Thoracic aorta (tissue), 2 donors: ENCODE data around the gene DOK3. TPM values are rescaled to one million over a fixed set of nuclear protein-coding genes. Genes with fewer than 3 reads are reported as not detected.

Experiments
- ATAC-seq: fragments of 150-250 bp; one replicate; pipeline ENCODE4 v1.8.0; 2017; ENCODE audit warnings: low read depth; ENCODE audit not compliant: insufficient number of reproducible peaks, low FRiP score
- DNase-seq: peaks from one replicate; pipeline ENCODE4 v3.0.0-alpha.2; 2020; ENCODE audit warnings: low spot score
- H3K27ac ChIP-seq, 2 donors: fragments of 200-600 bp; sonication (generic); 1 replicate in 1 of 2; 2 replicates in 1 of 2; pipeline ENCODE4 v1.5.1; 2016; ENCODE audit warnings: mild to moderate bottlenecking in 2 of 2, moderate library complexity in 2 of 2
- H3K27me3 ChIP-seq: fragments of 200-600 bp; sonication (generic); replicated peaks from 2 replicates; pipeline ENCODE4 v1.6.0; 2016; ENCODE audit warnings: mild to moderate bottlenecking; ENCODE audit not compliant: insufficient read depth
- H3K36me3 ChIP-seq: fragments of 200-600 bp; sonication (generic); one replicate; pipeline ENCODE4 v1.5.1; 2016
- H3K4me1 ChIP-seq, 2 donors: fragments of 200-600 bp; sonication (generic); 1 replicate in 1 of 2; 2 replicates in 1 of 2; pipeline versions ENCODE4 v1.5.1 to v1.6.0; 2016; ENCODE audit warnings: low read depth in 2 of 2, mild to moderate bottlenecking in 1 of 2; ENCODE audit not compliant: control insufficient read depth in 1 of 2
- H3K4me3 ChIP-seq: fragments of 200-600 bp; sonication (generic); 2 replicates; pipeline ENCODE4 v1.5.1; 2016; ENCODE audit warnings: mild to moderate bottlenecking
- H3K9me3 ChIP-seq: fragments of 200-600 bp; sonication (generic); 2 replicates; pipeline ENCODE4 v1.5.1; 2016
- total RNA-seq, 2 donors: library from RNA; depleted of rRNA; stranded (reverse); fragments of >200 nt; gene quantifications; one replicate each; pipeline versions ENCODE4 v1.1.0 to v1.2.3, GENCODE V29; 2016
- TF ChIP-seq, protein P1 (sequence below): fragments of 200-600 bp; sonication (generic); IDR thresholded peaks from one replicate; pipeline ENCODE4 v1.5.1; 2019; ENCODE audit warnings: antibody characterized with exemption

Gene DOK3
- total RNA-seq, 2 donors from 2014 or later: 20.5 to 35.6 TPM

GRCh38 chr5:177491429-177491945, 18.1 kb downstream of the DOK3 start:
- Histone ChIP-seq H3K4me3 (peak overlapping the region; percentile 90), H3K9me3 (no peaks in the 10 kb centered on the region), H3K27ac (peak overlapping the region; percentile 77 to 100), H3K36me3 (peaks cover 72% of the 10 kb centered on the region), H3K27me3 (no peaks in the 10 kb centered on the region), H3K4me1 (peaks cover 55 to 93% of the 10 kb centered on the region in 2 donors)
- TF ChIP-seq, protein P1, sequence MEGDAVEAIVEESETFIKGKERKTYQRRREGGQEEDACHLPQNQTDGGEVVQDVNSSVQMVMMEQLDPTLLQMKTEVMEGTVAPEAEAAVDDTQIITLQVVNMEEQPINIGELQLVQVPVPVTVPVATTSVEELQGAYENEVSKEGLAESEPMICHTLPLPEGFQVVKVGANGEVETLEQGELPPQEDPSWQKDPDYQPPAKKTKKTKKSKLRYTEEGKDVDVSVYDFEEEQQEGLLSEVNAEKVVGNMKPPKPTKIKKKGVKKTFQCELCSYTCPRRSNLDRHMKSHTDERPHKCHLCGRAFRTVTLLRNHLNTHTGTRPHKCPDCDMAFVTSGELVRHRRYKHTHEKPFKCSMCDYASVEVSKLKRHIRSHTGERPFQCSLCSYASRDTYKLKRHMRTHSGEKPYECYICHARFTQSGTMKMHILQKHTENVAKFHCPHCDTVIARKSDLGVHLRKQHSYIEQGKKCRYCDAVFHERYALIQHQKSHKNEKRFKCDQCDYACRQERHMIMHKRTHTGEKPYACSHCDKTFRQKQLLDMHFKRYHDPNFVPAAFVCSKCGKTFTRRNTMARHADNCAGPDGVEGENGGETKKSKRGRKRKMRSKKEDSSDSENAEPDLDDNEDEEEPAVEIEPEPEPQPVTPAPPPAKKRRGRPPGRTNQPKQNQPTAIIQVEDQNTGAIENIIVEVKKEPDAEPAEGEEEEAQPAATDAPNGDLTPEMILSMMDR: peak; percentile 94
- no peak for DNase-seq
- ATAC-seq: no peak

DNA sequence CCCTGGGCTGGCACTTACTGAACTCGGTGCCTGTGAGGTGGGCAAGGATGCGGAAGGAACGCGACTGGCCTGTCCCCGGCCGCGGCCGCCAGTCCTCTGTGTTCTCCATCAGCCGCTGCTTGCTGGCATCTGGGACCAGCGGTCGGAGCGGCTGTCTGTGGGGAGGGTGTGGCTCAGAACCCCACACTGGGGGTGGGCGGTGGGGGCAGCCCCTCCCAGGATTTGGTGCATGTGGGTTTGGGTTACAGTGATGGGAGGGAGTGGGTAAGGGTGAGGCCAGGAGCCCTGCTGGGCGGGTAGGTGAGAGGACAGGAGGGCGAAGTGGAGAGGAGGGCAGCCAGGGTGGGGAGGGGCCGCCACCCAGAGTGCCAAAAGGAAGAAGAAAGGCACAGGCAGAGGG, 18.6 kb downstream of the DOK3 start:
- H3K27ac ChIP-seq: peak overlapping the region; percentile 77 to 100
- ATAC-seq (no peak), DNase-seq (no peak)
- H3K4me1 ChIP-seq: peaks cover 53 to 95% of the 10 kb centered on the region in 2 donors
- H3K9me3 ChIP-seq: no peaks in the 10 kb centered on the region
- H3K27me3 ChIP-seq: no peaks in the 10 kb centered on the region
- TF ChIP-seq, protein P1: no peak
- peaks cover 72% of the 10 kb centered on the region for H3K36me3 ChIP-seq
- H3K4me3 ChIP-seq: peak overlapping the region; percentile 90

DNA sequence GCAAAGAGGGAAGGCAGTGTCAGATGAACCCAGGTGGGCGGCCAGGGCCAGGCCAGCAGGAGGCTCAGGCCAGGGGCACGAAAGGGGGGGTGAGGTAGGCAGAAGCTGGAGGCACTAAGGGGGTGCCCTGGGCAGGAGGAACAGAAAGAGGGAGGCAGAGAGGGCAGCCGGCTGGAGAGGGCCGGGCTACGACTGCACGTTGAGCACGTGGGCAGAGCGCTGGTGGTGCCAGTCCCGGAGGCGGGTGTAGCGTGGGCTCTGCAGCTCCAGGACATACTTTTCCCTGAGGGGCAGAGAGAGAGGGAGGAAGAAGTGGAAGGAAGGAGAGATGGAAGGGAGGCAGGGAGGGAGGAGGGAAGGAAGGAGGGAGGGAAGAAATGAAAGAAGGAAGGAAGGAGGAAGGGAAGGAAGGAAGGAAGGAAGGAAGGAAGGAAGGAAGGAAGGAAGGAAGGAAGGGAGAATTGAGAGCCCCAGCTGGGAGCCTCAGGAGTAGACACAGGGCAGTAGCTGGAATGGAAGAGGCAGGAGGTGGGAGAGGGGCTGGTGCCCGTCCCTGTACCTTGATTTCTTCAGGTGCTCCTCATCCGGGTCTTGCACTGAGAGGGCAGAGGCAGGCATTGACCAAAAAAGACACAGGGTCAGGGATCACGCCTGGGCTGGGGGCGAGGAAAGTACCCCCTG, 19.2 kb downstream of the DOK3 start:
- TF ChIP-seq, protein P1: no peak
- ATAC-seq (no peak), DNase-seq (no peak)
- Histone ChIP-seq H3K9me3 (no peaks in the 10 kb centered on the region), H3K27me3 (no peaks in the 10 kb centered on the region), H3K4me3 (peak overlapping the region; percentile 90), H3K27ac (peak overlapping the region; percentile 77 to 100), H3K36me3 (peaks cover 74% of the 10 kb centered on the region), H3K4me1 (peaks cover 48 to 95% of the 10 kb centered on the region in 2 donors)

DNA sequence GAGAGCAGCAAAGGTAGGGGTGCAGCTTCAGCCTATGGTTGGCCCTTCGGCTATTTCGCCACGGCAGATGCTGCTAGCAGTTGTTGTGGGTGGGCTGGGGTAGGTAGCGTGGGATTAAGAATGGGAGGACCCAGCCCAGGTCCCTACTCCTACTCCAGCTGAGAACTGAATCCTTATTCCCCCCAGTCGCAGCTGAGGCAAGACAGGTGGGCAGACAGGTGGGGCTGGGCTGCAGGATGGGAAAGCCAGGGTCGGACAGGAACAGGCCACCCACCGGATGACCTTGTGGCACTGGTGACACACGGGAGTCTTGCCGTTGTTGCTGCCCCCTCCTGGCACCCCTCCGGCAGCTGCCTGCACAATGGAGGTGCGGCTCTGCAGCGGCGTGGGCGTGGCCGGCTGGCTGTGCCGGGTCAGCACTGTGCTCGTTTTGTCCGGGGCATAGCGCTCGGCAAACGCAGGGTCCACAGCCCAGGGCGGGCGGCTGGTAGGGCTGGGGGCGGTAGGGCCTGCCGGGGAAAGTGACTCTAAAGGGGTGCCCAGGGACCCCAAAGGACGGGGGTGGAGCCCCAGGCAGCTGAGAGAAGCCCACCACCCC, 20.4 kb downstream of the DOK3 start:
- TF ChIP-seq, protein P1: no peak
- Histone ChIP-seq H3K27ac (peak overlapping the region; percentile 77 to 100), H3K36me3 (peaks cover 84% of the 10 kb centered on the region), H3K9me3 (no peaks in the 10 kb centered on the region), H3K4me1 (peaks cover 38 to 95% of the 10 kb centered on the region in 2 donors), H3K4me3 (no peak overlapping the region), H3K27me3 (no peaks in the 10 kb centered on the region)
- DNase-seq (no peak), ATAC-seq (no peak)

DNA sequence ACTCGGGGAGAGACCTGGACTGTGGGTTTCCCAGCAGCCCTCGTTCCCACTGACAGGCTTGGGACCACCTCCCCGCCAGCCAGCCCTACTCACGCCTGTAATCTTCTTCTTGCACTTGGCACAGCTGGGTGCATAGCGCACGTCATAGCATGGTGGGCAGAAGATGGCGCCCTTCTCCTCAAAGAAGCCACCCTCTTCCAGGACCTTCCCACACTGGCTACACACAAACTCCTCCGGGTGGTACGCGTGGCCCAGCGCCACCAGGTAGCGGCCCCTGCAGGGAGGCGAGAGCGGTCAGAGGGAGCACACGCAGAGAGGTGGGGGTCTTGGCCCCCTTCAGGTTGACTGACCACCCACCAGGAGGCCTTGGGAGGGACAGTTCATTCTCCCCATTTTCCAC, 21.7 kb downstream of the DOK3 start:
- peak overlapping the region; percentile 19 to 58 for H3K27ac ChIP-seq
- H3K9me3 ChIP-seq: no peaks in the 10 kb centered on the region
- ATAC-seq (no peak), DNase-seq (no peak)
- H3K27me3 ChIP-seq: no peaks in the 10 kb centered on the region
- H3K36me3 ChIP-seq: peaks cover 87% of the 10 kb centered on the region
- TF ChIP-seq, protein P1: no peak
- H3K4me3 ChIP-seq: no peak overlapping the region
- peaks cover 25 to 95% of the 10 kb centered on the region in 2 donors for H3K4me1 ChIP-seq
